Measurements from ENCODE around the gene SART1.
"Not testable (repeated sequence)": the region's sequence is repeated elsewhere in the genome, so short reads cannot be mapped to it uniquely, and the experiment has no call there.

The SART1 gene

GRCh38 chr11:66001942-66002647 lies 40.6 kb downstream of the SART1 start, which contains the start of the genes BANF1 and EIF1AD:
Gene BANF1, plus strand, starts transcription at chr11:66002503. Its CDS starts 748 bp downstream, at chr11:66003251.
Gene EIF1AD, minus strand, starts transcription at chr11:66002157. Its CDS starts 1,768 bp downstream, at chr11:66000389.
- DNase-seq: peak; percentile 80

- DNase-seq: no peak
These were observed 41.2 kb downstream of the SART1 start for GRCh38 chr11:66002648-66003225.

- no peak for DNase-seq
These were observed 41.8 kb downstream of the SART1 start for GRCh38 chr11:66003291-66003690.

GRCh38 chr11:66004186-66004585 lies 42.7 kb downstream of the SART1 start:
- no peak for DNase-seq

- no peak for DNase-seq
These were observed 44.8 kb downstream of the SART1 start for GRCh38 chr11:66006134-66006890.

GRCh38 chr11:66006891-66007176 lies 45.3 kb downstream of the SART1 start:
- no peak for DNase-seq

- DNase-seq: no peak
These were observed 45.7 kb downstream of the SART1 start for GRCh38 chr11:66007201-66007634.

GRCh38 chr11:66008095-66008467 lies 46.5 kb downstream of the SART1 start:
- DNase-seq: no peak

- no peak for DNase-seq
These were observed 47.1 kb downstream of the SART1 start for GRCh38 chr11:66008468-66009101.

GRCh38 chr11:66010036-66010435 lies 48.5 kb downstream of the SART1 start:
- not testable (repeated sequence) for DNase-seq

- DNase-seq: no peak
These were observed 49.8 kb downstream of the SART1 start for GRCh38 chr11:66011239-66011784.

GRCh38 chr11:66011785-66012303 lies 50.3 kb downstream of the SART1 start, which contains the start of gene CST6:
Gene CST6, plus strand, starts transcription at chr11:66012008. Its CDS starts 37 bp downstream, at chr11:66012045.
- no peak for DNase-seq

GRCh38 chr11:66012371-66012945 lies 50.9 kb downstream of the SART1 start:
- no peak for DNase-seq

- DNase-seq: no peak
These were observed 51.6 kb downstream of the SART1 start for GRCh38 chr11:66012946-66013761.

GRCh38 chr11:66013762-66014100 lies 52.2 kb downstream of the SART1 start:
- DNase-seq: no peak

GRCh38 chr11:66014804-66015453 lies 53.4 kb downstream of the SART1 start:
- DNase-seq: no peak

GRCh38 chr11:66015454-66015881 lies 53.9 kb downstream of the SART1 start:
- no peak for DNase-seq

GRCh38 chr11:66015936-66016792 lies 54.6 kb downstream of the SART1 start:
- no peak for DNase-seq

- DNase-seq: no peak
These were observed 55.3 kb downstream of the SART1 start for GRCh38 chr11:66016793-66017177.

- no peak for DNase-seq
These were observed 55.8 kb downstream of the SART1 start for GRCh38 chr11:66017321-66017720.

All from GOT3 (cell line).